ENCODE data around the gene LTB. TPM values are rescaled to one million over a fixed set of nuclear protein-coding genes. Genes with fewer than 3 reads are reported as not detected.

LTB gene
- total and polyA plus RNA-seq, 8 donors = 1.5 to 13.7 (median 3.4) TPM

DNA sequence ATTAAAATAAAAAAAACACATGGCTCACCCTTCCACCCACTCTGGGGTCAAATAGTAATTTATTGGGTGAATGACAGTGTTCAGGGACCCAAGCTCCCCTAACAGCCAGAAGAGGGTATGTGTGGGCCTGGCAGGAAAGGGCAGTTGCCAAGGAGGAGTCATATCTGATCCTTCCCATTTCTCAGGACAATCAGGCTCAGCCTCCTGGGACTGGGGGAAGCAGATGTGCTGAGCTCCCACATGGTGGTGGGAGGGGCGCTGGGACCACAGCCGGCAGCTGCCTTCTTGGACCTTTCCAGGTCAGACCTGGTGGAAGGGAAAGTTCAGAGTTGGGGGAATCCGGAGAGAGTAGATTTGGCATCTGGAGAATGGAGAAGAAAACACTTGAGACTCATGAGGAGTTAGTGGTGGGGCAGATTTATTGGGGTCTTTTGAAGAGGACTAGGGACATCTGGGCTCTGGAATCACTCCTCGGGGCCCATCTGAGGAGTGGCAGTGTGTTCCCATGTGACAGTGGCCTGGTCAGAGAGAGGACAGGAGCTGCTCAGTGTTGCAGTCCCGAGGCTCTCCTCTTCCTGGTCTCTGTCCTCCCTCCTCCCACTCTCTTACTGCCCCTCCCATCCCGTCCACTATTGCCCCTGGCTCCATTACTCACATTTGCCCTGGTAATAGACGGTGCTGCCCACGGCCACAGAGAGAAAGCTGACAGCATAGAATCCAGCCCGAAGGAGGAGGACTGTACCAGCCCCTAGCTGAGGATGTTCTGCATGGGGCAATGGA is 6.8 kb upstream of the LTB start:
- Histone ChIP-seq H3K4me3 (peak overlapping the region in 1 of 2 donors; percentile 53), H3K9me3 (no peaks in the 10 kb centered on the region), H3K4me1 (peaks cover 0 to 52% of the 10 kb centered on the region in 2 donors), H3K27ac (peak overlapping the region in 1 of 2 donors; percentile 13), H3K27me3 (no peaks in the 10 kb centered on the region), H3K36me3 (no peaks in the 10 kb centered on the region)
- TF ChIP-seq, protein P1, sequence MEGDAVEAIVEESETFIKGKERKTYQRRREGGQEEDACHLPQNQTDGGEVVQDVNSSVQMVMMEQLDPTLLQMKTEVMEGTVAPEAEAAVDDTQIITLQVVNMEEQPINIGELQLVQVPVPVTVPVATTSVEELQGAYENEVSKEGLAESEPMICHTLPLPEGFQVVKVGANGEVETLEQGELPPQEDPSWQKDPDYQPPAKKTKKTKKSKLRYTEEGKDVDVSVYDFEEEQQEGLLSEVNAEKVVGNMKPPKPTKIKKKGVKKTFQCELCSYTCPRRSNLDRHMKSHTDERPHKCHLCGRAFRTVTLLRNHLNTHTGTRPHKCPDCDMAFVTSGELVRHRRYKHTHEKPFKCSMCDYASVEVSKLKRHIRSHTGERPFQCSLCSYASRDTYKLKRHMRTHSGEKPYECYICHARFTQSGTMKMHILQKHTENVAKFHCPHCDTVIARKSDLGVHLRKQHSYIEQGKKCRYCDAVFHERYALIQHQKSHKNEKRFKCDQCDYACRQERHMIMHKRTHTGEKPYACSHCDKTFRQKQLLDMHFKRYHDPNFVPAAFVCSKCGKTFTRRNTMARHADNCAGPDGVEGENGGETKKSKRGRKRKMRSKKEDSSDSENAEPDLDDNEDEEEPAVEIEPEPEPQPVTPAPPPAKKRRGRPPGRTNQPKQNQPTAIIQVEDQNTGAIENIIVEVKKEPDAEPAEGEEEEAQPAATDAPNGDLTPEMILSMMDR (IDR thresholded peaks at IDR 0.05) = no peak
- DNase-seq = no peak
- ATAC-seq = no peak
- intact Hi-C loops (cut with DNase I) = no loop called here

GRCh38 chr6:31587791-31588777 is 5.9 kb upstream of the LTB start:
- TF ChIP-seq, protein P1 (IDR thresholded peaks at IDR 0.05) = no peak
- Histone ChIP-seq H3K4me3 (peak overlapping the region in 1 of 2 donors; percentile 53), H3K9me3 (no peaks in the 10 kb centered on the region), H3K4me1 (peaks cover 0 to 56% of the 10 kb centered on the region in 2 donors), H3K27me3 (no peaks in the 10 kb centered on the region), H3K36me3 (no peaks in the 10 kb centered on the region), H3K27ac (peak overlapping the region in 1 of 2 donors; percentile 92)
- intact Hi-C loops (cut with DNase I) = no loop called here
- no peak for DNase-seq
- no peak for ATAC-seq

DNA sequence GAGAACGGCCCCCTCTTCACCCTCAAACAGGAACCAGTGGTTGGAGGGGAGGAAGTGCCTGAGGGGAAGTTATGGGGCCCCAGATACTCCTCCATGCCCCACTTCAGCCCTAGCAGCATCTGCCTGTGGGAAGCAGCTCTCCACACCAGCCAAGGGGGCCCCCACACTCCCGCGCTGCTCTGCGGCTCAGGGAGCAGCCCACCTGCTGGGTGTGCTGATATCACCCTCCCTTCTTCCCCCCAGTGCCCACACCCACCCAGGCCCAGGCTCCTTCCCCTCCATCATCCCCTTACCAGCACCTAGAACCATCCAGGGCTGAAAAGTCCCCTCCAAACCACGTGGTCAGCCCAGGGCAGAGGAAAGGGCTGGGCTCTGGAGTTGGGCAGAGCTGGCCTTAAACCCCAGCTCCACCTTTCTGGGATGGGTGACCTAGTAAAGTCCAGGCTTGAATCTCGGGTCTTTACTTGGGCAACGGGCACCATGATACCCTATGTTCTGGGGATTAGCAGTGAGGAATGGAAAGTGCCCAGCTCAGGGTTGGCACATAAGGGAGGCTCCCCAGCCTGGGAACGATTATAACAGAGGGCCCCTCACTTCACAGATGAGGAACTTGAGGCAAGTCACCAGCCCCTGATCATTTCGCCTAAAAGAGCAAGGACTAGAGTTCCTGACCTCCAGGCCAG is 4.5 kb upstream of the LTB start:
- intact Hi-C loops (cut with DNase I) = no loop called here
- ATAC-seq (peak; percentile 62), DNase-seq (peak in 2 of 4 donors; percentile 62 to 82)
- Histone ChIP-seq H3K4me3 (peak overlapping the region in 1 of 2 donors; percentile 53), H3K36me3 (no peaks in the 10 kb centered on the region), H3K4me1 (peaks cover 0 to 65% of the 10 kb centered on the region in 2 donors), H3K9me3 (no peaks in the 10 kb centered on the region), H3K27ac (peak overlapping the region; percentile 53 to 92), H3K27me3 (no peaks in the 10 kb centered on the region)
- TF ChIP-seq, protein P1 (IDR thresholded peaks at IDR 0.05) = no peak

DNA sequence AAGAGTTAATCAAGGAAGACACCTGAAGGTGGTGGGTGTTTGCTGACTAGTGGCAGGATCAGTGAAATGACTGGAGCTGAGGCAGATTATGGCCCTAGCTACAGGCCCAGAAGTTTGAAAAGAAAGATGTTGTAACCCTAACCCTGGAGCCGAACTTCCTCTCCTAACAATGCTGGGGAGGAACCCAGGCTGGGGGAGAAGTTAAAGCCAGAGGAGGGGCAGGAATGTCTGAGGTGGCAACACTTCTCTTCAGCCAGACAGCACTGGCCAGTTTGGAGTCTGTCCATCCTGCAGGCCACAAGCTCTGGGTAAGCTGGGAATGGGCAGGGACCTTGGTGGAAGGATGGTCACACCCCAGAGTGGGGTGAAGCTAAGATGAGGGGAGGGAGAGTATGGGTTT is 3.8 kb upstream of the LTB start, which contains the start of gene LST1:
Gene LST1 (plus strand): TSS at position 270 of the 400 bp plus-strand sequence. CDS start 1,023 bp downstream, outside the sequence.
- Histone ChIP-seq H3K4me3 (peak within 1 kb of the TSS in 1 of 2 donors; percentile 53), H3K27me3 (no peaks in the 10 kb centered on the region), H3K4me1 (peaks cover 0 to 67% of the 10 kb centered on the region in 2 donors), H3K9me3 (no peaks in the 10 kb centered on the region), H3K36me3 (no peaks in the 10 kb centered on the region), H3K27ac (peak within 1 kb of the TSS; percentile 53 to 92)
- intact Hi-C loops (cut with DNase I) = no loop called here
- ATAC-seq = peak; percentile 61
- DNase-seq = peak in 1 of 4 donors; percentile 58
- TF ChIP-seq, protein P1 (IDR thresholded peaks at IDR 0.05) = peak in 1 of 2 donors; percentile 3

All from left lung (tissue), 10 donors.